Activated CD4-positive, CD25-positive, alpha-beta regulatory T cell (primary cell): ENCODE results near the gene JTB.
A peak's percentile ranks its signal among the peaks of the same experiment; 100 is the strongest.

Experiments used
- DNase-seq, 4 experiments: peaks; one replicate each; lab custom pipeline; 2025; lab: John Stamatoyannopoulos, UW

The JTB gene

GRCh38 chr1:153978274-153978909 is 918 bp upstream of the JTB start:
- DNase-seq = no peak

- DNase-seq = no peak
These were observed 640 bp downstream of the JTB start for GRCh38 chr1:153976819-153977249.

- no peak for DNase-seq
These were observed 3.9 kb downstream of the JTB start for GRCh38 chr1:153973525-153973924.

GRCh38 chr1:153973071-153973470 is 4.4 kb downstream of the JTB start:
- no peak for DNase-seq

GRCh38 chr1:153970346-153970745 is 7.1 kb downstream of the JTB start:
- no peak for DNase-seq

GRCh38 chr1:153968972-153969371 is 8.5 kb downstream of the JTB start:
- DNase-seq = no peak

- no peak for DNase-seq
These were observed 9.1 kb downstream of the JTB start for GRCh38 chr1:153968408-153968807.

- no peak for DNase-seq
These were observed 9.5 kb downstream of the JTB start for GRCh38 chr1:153968000-153968363.

- peak; percentile 40 to 69 (median 59) for DNase-seq
These were observed 10.1 kb downstream of the JTB start, which contains the start of gene CREB3L4 for GRCh38 chr1:153967107-153967999. TSS of gene CREB3L4 (plus strand) at chr1:153967902. CDS start at chr1:153968526, 624 bp downstream.

- no peak for DNase-seq
These were observed 13.6 kb downstream of the JTB start for GRCh38 chr1:153963850-153964331.

GRCh38 chr1:153963030-153963849 is 14.2 kb downstream of the JTB start, which contains the start of gene SLC39A1:
TSS of gene SLC39A1 (minus strand) at chr1:153963537. CDS start at chr1:153962715, 822 bp downstream.
- DNase-seq = peak; percentile 76 to 91 (median 84)

GRCh38 chr1:153962088-153963029 is 15.1 kb downstream of the JTB start:
- no peak for DNase-seq

GRCh38 chr1:153961421-153961820 is 16.1 kb downstream of the JTB start:
- DNase-seq = no peak

GRCh38 chr1:153960206-153960605 is 17.3 kb downstream of the JTB start:
- DNase-seq = no peak

- DNase-seq = no peak
These were observed 18.0 kb downstream of the JTB start for GRCh38 chr1:153959454-153959853.

GRCh38 chr1:153958961-153959260 is 18.6 kb downstream of the JTB start:
- DNase-seq = no peak

GRCh38 chr1:153958111-153958960 is 19.1 kb downstream of the JTB start, which contains the start of gene CRTC2:
TSS of gene CRTC2 (minus strand) at chr1:153958612. CDS start at chr1:153958497, 115 bp downstream.
- peak; percentile 87 to 94 (median 92) for DNase-seq

GRCh38 chr1:153957744-153958110 is 19.7 kb downstream of the JTB start:
- DNase-seq = peak in 2 of 4 experiments; percentile 12 to 21

- no peak for DNase-seq
These were observed 20.3 kb downstream of the JTB start for GRCh38 chr1:153956997-153957715.
